Cerebellar cortex (tissue), 1 donor: ENCODE results near the gene SLC30A9.

Experiments used
- DNase-seq: peaks from one replicate; pipeline ENCODE4 v3.0.0-alpha.2; 2015; ENCODE audit warnings: low spot score

Gene SLC30A9

DNA sequence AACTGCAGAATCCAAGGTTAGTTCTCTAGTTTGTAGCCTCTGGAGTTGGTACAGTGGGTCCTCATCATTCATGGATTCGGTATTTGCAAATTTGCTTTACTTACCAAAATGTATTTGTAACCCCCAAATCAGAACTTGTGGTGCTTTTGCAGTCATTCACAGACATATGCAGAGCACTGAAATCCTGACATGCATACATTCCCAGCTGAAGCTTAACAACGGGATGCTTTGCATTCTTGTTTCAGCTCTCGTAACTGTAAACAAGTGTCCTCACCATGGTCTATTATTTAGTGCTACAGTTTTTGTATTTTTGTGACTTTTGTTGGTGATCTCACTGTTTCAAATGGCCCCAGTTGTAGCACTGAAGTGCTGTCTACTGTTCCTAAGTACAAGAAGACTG lies 146.0 kb downstream of the SLC30A9 start:
- DNase-seq: no peak
